GM12801 (cell line): ENCODE data around the gene MEGF10.

Experiments
- TF ChIP-seq, protein P1 (sequence below): IDR thresholded peaks from one replicate; pipeline ENCODE4 v1.5.1; 2011; ENCODE audit warnings: control low read depth; ENCODE audit not compliant: insufficient read length; ENCODE audit errors: extremely low read depth

MEGF10 gene

DNA sequence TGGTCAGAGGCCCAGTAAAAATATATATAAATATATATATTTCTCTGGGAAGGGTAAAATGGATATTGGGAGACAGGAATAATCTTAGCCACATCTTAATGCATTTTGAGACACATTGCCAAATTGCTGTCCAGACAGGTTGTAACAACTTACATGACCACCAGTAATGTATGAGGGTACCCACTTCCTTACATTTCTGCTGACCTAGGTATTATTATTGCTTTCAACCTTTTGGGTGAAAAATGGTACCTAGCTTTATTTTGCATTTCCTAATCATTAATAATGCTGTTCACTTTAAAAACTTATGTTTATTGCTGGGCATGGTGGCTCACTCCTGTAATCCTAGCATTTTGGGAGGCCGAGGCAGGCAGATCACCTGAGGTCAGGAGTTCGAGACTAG is 61.5 kb downstream of the MEGF10 start:
- TF ChIP-seq, protein P1, sequence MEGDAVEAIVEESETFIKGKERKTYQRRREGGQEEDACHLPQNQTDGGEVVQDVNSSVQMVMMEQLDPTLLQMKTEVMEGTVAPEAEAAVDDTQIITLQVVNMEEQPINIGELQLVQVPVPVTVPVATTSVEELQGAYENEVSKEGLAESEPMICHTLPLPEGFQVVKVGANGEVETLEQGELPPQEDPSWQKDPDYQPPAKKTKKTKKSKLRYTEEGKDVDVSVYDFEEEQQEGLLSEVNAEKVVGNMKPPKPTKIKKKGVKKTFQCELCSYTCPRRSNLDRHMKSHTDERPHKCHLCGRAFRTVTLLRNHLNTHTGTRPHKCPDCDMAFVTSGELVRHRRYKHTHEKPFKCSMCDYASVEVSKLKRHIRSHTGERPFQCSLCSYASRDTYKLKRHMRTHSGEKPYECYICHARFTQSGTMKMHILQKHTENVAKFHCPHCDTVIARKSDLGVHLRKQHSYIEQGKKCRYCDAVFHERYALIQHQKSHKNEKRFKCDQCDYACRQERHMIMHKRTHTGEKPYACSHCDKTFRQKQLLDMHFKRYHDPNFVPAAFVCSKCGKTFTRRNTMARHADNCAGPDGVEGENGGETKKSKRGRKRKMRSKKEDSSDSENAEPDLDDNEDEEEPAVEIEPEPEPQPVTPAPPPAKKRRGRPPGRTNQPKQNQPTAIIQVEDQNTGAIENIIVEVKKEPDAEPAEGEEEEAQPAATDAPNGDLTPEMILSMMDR = no peak

DNA sequence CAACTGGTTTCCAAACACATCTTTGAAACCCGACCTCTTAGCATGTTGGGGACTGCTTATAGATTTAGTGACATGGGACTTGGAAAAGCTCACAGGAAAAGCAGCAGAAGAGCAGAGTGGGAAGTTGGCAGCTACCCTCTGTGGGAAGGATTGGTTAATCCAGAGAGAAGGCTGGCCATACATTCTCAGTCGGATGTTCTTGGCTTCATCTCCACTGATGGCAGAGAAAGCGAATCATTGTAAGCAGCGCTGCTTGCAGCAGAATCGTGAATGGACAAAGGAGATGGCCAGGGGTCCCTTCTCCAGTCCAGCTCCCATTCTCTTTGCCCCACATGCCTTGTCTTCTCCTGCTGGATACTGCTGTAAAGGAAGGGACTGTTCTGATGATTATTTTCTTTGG is 62.7 kb downstream of the MEGF10 start:
- TF ChIP-seq, protein P1 = no peak

DNA sequence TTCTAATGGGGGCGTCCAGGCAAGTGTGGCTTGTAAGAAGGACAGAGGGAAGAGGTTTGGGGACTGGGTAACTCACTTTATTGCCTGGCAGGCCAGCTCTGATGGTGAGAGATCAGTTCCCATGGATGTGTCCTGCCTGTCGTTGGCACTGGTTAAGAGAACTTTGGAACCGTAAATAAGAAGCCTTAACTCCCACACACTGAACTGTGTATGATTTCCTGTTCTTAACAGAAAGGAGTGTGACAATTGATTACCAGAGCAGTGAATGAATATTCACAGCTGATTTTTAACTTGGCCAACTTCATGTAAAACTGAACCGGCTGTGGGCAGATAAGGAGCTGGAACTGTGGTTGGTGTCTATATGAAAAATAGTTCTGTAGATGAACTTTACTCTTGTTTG is 63.2 kb downstream of the MEGF10 start:
- TF ChIP-seq, protein P1 = no peak

DNA sequence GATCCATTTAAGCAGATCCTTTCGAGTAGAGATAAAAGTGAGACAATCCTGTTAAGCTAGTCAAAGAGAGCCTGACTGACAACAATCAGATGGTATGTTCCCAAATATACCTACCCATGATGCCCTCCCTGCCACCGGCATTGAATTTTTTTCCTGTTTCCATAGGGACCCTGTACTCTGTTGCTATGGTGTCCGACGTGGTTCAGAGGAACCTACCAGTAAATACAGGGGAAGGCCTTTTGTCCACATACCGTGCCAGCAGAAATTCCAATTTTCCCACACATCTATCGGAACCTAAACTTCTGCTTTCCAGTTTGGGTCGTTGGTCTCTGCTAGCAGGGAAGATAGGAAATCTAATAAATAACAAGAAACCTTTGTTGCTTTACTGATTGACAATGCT is 64.7 kb downstream of the MEGF10 start:
- TF ChIP-seq, protein P1 = no peak

DNA sequence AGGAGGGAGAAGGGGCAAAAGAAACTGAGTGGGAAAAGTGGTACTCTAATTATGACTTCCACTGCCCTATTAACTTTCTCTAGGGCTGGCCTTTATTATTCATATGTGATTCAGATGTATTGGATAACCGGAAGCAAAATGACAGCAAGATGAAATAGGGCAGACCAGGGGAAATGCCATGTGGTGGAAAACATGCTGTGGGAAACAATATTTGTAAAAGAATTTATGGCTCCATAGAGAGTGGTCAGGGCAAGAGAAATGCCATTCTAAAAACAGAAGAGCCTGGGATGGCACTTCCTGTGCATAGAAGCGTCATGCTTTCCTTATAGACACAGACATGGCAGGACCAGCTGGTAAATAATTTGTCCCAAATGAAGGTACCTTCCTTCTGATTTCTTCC is 67.7 kb downstream of the MEGF10 start:
- TF ChIP-seq, protein P1 = no peak

DNA sequence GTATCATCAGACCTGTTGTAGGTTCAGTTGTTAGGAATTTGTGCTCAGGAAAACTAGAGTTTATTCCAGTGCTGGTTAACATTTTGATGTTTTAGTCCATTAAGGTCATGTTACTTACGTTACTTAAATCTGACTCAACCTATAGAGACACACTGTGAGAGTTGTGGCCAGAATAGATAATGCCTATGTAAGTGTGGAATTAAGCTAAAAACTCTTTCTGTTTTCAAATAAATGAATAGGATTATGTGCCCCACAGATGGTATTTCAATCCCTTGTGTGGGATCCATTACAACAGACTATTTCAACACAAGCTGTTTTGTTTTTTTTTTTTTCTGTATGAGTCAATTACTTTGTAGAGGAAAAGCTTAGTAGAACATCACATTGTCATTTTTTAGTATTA is 68.1 kb downstream of the MEGF10 start:
- TF ChIP-seq, protein P1 = no peak

DNA sequence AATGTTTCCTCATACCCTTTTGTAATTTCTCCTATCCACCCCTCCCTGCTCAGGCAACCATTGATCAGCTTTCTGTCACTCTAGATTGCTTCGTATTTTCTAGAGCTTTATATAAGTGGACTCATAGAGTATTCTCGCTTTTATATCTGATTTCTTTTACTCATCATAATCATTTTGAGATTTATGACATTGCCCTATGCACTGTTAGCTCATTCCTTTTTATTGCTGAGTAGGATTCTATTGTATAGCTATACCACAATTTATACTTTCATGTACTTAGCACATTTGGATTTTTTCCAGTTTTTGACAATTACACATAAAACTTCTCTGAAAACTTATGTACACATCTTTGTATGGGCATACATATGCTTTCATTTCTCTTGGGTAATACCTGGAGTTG is 68.9 kb downstream of the MEGF10 start:
- TF ChIP-seq, protein P1 = no peak

DNA sequence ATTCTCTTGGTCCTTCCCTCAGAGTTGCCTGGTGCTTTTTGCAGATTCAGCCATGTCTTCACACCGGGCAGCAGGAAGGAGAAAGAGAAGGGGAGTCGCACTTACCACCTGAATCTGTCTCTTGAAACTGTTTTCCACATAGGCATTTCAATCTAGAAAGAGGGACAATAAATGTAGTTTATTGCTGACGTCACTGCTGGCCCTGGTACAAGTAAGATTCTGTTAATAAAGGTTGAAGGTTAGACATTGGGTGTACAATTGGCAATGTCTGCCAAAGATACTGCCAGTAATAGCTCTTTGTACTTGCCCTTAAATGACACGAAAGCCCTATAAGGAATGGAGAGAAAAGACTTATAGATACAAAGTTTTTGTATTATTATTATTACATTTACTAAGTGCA is 72.8 kb downstream of the MEGF10 start:
- TF ChIP-seq, protein P1 = no peak
